OCI-M2 (cell line): ENCODE measurements around the gene NME7.

Source experiments
- DNase-seq: peaks from one replicate; lab custom pipeline; 2025; ENCODE audit not compliant: unreplicated experiment; lab: John Stamatoyannopoulos, UW

Gene NME7

DNA sequence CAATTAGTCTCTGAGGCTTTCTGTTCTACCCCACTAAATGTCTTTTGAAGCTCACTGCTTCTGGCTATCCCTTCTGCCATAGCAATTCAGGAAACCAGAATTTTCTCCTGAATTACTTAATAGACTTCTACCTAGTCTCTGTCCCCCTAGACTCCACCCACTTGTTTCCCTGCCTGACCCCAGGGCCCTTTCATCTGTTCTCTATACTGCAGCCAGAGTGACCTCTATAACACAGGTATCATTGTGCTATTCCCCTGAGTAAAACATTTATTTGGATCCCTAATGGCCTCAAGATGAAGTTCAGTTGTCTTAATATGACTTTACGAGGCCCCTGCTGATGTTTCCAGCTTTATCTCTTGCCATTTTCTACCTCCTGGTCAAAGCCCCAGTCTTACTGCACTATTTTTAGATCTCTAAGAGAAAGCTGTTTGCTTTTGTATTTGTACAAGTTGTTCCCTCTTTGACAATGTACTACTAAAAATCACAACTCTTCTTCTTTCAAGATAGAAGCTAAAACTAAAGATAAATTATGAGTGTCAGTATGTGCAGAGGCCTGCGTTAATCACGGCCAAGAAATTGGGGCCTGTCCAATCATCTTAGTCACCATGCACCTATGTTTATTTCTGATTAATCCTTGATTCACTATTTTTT lies 206.6 kb downstream of the NME7 start:
- DNase-seq = no peak

DNA sequence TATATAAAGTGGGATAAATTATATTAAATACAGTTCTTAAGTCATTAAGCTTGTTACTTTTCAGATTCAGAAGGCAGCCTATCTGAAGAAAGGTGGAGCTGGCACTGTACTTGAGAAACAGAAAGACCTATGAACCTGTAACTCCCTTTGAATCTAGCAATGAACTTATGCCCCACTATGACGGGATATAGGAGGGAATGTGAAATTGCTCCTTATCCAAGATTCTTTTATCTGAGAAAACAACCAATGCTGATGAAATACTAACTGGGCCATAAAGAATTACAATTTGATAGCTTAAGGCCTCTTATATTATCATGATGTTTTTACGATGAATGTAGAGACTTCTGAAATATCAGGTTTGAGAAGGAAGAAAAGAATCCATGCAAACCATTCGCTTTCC lies 211.0 kb downstream of the NME7 start:
- no peak for DNase-seq

DNA sequence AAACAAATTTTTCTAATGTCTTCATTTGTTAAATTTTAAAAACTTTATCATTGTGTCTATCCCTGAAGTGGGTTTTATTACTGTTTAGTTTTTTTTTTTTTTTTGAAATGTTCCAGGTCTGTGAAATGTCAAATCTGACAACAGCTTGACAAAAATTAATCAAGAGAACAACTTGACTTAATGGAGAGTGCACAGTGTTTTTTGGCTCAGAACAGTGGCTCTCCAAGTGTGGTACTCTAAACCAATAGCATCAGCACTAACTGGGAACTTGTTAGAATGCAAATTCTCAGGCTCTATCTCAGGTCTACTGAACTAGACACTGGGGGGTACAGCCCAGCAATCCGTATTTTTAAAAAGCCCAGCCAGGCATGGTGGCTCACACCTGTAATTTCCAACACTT lies 211.9 kb downstream of the NME7 start:
- DNase-seq = no peak

GRCh38 chr1:169151338-169151837 lies 216.2 kb downstream of the NME7 start:
- no peak for DNase-seq

GRCh38 chr1:169150641-169151337 lies 216.8 kb downstream of the NME7 start:
- no peak for DNase-seq

DNA sequence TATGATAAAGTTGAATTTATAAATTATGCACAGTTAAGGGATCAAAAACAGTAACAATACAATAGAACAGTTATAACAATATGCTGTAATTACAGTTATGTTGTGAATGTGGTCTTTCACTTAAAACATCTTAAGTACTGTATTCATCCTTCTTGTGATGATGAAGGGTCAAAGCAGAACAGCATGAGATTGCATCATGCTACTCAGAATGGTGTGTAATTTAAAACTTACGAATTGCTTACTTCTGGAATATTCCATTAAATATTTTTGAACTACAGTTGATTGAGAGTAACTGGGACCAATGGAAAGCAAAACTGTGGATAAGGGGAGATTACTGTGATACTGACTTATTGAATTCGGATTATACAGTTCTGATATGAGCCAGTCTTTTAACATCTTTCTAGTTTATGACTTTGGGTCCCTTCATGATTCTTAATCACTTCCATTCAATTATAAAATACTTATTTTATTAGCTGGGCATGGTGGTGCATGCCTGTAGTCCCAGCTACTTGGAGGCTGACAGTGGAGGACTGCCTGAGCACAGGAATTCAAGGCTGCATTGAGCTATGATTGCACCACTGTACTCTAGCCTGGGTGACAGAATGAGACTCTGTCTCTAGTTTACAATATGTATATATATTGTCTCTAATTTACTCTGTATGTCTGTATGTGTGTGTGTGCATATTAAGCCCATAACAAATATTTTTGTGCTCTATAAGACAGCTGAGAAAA lies 217.9 kb downstream of the NME7 start:
- no peak for DNase-seq

DNA sequence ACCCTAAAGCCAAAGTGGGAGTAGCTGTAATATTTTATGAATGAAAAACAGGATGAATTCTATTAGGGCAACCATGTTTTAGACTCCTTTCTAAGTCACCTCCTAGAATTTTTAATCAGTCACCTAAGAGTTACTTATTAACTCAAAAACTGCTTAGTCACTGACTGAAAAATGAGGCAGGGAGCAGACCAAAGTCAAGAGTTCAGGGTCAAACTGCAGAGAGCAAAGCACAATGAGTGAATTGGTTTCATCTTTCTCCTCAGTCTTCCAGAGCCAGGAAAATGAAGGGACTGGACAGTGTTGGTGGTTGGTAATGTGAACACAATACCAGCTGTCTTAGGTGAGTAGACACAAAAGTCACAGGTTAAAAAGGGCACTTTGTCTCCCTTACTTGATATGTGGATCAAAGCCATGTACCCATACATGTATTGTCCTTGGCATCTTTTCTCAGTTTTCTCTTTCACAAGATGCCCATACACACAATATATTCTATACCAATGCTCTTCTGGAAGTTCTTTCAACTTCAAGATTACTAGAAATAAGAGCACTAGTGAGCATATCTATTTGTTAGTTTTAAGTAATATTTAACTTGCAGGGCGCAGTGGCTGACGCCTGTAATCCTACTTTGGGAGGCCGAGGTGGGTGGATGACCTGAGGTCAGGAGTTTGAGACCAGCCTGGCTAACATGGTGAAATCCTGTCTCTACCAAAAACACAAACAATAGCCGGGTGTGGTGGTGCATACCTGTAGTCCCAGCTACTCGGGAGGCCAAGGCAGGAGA lies 218.9 kb downstream of the NME7 start:
- DNase-seq = no peak

DNA sequence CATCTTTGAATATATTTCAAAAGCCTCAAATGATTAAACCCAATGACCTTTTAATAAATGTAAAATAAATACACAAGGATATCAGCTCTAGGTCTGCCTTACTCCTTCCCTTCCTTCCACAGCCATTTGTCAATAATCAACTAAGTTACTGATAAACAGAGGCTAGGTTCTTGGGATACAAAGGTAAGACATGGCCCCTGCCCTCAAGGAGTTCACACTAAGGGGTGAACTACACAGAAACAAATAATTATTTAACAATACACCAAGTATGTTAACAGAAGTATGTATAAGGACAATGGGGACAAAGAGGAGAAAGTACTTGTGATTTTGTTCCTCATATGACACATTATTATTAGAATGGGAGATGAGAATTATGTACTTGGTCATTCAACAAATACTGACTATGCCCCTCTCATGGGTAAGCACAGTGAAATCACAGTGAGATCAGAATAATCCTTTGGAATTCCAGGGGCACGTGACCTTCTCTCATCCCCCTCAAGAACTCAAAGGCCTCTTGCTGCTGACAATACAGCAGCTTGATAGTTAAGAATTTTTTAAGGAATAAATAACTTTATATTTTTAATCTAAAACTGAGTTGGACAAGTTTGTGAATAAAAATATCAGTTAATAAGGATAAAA lies 220.9 kb downstream of the NME7 start:
- no peak for DNase-seq

GRCh38 chr1:169144941-169145626 lies 222.5 kb downstream of the NME7 start:
- DNase-seq = no peak

DNA sequence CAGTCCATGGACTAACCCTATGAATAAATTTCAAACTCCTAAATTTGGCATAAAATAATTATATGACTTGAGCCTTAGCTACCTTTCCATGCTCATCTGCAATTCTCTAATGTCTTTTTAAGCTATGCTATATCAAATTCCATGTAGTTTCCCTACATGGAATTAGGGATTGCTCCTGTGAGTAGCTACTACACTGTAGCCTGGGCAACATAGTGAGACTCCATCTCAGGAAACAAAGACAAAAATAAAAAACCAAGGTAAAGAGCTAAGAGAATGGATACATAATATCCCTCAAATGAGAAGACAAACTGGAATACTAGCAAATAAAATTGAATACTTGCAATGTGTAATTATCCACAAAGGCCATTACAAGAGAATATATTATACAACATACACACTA lies 223.6 kb downstream of the NME7 start:
- no peak for DNase-seq

DNA sequence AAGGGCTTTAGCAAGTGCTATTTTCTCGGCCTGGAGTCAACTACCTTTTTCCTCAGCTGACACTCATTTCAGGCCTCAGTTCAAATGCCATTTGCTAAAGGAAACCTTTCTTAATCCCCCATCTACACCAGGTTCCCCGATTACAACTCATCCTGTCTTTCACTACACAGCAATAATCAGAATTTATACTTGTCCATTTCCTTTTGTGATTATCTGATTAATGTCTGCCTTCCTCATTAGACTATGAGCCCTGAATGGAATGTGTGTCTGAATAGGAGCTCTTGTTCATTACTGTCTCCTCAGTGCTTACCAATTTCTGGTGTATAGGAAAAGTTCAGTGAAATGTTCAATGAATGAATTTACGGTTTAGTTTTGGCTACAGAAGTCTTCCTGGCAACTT lies 224.3 kb downstream of the NME7 start:
- no peak for DNase-seq

GRCh38 chr1:169142129-169142528 lies 225.5 kb downstream of the NME7 start:
- no peak for DNase-seq

GRCh38 chr1:169141356-169141755 lies 226.2 kb downstream of the NME7 start:
- DNase-seq = no peak

- no peak for DNase-seq
Measured at GRCh38 chr1:169138866-169139670, 228.5 kb downstream of the NME7 start.

DNA sequence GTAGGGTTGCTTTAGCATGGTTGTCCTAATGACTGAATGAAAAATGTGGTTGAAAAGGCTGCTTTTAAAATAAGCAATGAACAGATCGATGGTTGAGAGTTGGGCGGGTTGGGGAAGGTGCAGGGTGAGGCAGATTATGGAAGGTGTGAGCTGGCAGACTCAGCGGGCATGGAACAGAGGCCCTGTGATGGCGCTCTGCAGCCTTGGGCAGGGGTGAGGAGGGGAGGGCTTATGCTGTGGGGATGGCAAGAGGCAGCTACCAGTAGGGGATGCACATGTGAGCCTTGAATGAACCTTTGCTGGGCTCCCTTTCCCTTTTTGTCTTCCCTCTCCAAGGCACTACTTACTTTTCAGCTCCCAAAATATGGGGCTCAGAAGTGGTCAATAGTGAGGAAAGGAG lies 230.2 kb downstream of the NME7 start:
- DNase-seq = no peak

DNA sequence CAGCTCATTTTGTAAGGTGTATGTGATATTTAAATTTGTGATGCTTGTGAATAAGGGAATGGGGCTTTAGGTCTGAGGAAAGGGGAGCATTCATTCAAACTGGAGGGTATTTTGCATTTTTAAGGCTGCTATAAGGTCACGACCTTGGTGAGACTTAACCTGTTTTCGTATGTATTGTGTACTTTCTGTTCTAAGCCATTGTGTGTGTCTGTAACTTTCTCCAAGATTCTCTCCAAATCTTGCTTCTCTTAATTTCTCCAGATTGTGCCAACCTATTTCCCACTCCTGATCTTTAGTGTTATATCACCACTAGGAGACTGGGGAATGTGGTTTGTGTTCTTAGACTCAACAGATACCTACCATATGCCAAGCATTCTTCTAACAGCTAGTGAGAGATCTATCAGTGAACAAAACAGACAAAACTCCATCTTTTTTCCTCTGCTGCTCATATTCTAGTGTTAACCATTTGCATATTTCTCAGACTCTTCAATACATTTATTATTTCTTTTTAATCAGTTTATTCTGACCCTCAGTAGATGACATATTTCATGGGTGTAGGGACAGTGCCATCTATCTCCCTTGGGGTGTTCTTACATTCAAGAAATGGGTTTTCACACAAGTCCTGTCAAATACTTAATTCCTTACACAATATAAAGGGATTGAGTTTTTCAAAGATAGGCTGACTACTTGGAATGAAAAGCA lies 233.6 kb downstream of the NME7 start:
- no peak for DNase-seq

- DNase-seq = no peak
Measured at GRCh38 chr1:169133228-169133576, 234.4 kb downstream of the NME7 start.

DNA sequence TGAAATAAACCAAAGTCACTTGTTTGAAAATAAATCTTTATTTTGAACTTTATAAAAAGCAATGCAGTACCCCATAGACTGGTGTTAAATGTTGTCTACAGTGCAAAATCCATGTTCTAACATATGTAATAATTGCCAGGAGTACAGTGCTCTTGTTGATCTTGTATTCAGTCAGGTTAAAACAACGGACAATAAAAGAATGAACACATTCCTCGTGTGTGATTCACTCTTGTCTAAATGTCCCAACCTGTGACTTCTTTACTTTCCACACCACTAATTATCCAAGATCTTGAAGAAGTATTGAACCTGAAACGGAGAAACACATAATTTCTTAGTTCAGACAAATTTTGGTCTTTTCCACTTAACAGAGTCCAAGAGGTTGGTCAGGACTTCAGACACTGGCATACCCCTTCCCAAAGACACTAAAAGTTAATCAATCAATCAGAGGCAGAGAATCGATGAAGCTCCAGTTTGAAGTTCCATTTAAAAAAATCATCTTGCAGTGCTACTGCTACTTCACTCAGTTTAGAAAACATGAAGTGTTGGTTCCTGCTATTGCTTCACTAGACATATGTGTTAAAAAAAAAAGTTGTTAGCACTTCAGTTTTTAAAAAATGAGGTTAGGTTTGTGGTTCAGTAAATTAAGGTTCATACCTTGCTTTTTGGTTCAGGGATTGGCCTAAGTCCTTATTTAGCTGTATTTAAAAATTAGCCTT lies 234.9 kb downstream of the NME7 start:
- DNase-seq = no peak
